ENCODE data around the gene FBXO39.
A peak's percentile ranks its signal among the peaks of the same experiment; 100 is the strongest.

FBXO39 gene

GRCh38 chr17:6780001-6780400 lies 4.0 kb downstream of the FBXO39 start:
- POLR2A ChIA-PET = no interaction called here
- CTCF ChIA-PET = interaction anchor here (0.9 to 1.4 kb wide), 4 partner anchors 30 to 224 kb away, joined by 3 to 5 read pairs (median 4); no protein-coding TSS in a partner anchor
- no peaks in the 10 kb centered on the region for H3K36me3 ChIP-seq (ENCODE audit: control insufficient read depth in 2 of 2, insufficient read depth in 1 of 2, low read length in 2 of 2)
- H3K4me1 ChIP-seq (ENCODE audit: control insufficient read depth, insufficient read depth, low read length) = no peaks in the 10 kb centered on the region
- TF ChIP-seq ZNF148 (tag by site-specific recombination; IDR thresholded peaks at IDR 0.05; ENCODE audit: borderline replicate concordance) (no peak), ZNF707 (tag by site-specific recombination; IDR thresholded peaks at IDR 0.05) (no peak), ZNF473 (tag by site-specific recombination; IDR thresholded peaks at IDR 0.05) (no peak), ZBTB1 (tag by site-specific recombination; IDR thresholded peaks at IDR 0.05) (no peak), ZNF639 (tag by site-specific recombination; IDR thresholded peaks at IDR 0.05) (no peak)
- H3K9me3 ChIP-seq (ENCODE audit: control insufficient read depth, insufficient read depth, low read depth, low read length) = no peaks in the 10 kb centered on the region
- H3K27ac ChIP-seq (ENCODE audit: extremely low read depth, low read depth, low read length) = no peak overlapping the region
- H3K4me3 ChIP-seq (ENCODE audit: low read depth, low read length) = no peak overlapping the region

- Histone ChIP-seq H3K4me3 (ENCODE audit: low read depth, low read length) (no peak overlapping the region), H3K9me3 (ENCODE audit: control insufficient read depth, insufficient read depth, low read depth, low read length) (no peaks in the 10 kb centered on the region), H3K4me1 (ENCODE audit: control insufficient read depth, insufficient read depth, low read length) (no peaks in the 10 kb centered on the region), H3K27ac (ENCODE audit: extremely low read depth, low read depth, low read length) (no peak overlapping the region), H3K36me3 (ENCODE audit: control insufficient read depth in 2 of 2, insufficient read depth in 1 of 2, low read length in 2 of 2) (no peaks in the 10 kb centered on the region)
- ChIA-PET POLR2A (no interaction called here), CTCF (interaction anchor here (1.0 to 1.4 kb wide), 2 partner anchors 62 to 115 kb away, joined by 3 to 5 read pairs; no protein-coding TSS in a partner anchor)
- no peak for TF ChIP-seq ZNF701 (tag by site-specific recombination; IDR thresholded peaks at IDR 0.05)
- peak; percentile 50 for TF ChIP-seq ZIC2 (tag by site-specific recombination; IDR thresholded peaks at IDR 0.05)
Observed at GRCh38 chr17:6780886-6781285, 4.9 kb downstream of the FBXO39 start.

- CTCF ChIA-PET = interaction anchor here (1.3 kb wide), 1 partner anchor 18 kb away, joined by 3 read pairs; no protein-coding TSS in a partner anchor
- Histone ChIP-seq H3K4me3 (ENCODE audit: low read depth, low read length) (no peak overlapping the region), H3K27ac (ENCODE audit: extremely low read depth, low read depth, low read length) (no peak overlapping the region)
- TF ChIP-seq ZFP41 (tag by site-specific recombination; IDR thresholded peaks at IDR 0.05; ENCODE audit: borderline replicate concordance) (no peak), ZNF654 (tag by site-specific recombination; IDR thresholded peaks at IDR 0.05; ENCODE audit: low read depth) (no peak), ZSCAN16 (tag by site-specific recombination; IDR thresholded peaks at IDR 0.05) (no peak), HOXD13 (CRISPR knock-in tag; IDR thresholded peaks at IDR 0.05; ENCODE audit: borderline replicate concordance) (no peak), ZNF112 (tag by site-specific recombination; IDR thresholded peaks at IDR 0.05) (no peak), ZNF350 (tag by site-specific recombination; IDR thresholded peaks at IDR 0.05) (no peak), ZNF239 (tag by site-specific recombination; IDR thresholded peaks at IDR 0.05) (no peak), ZNF623 (tag by site-specific recombination; IDR thresholded peaks at IDR 0.05) (no peak), ZNF211 (tag by site-specific recombination; IDR thresholded peaks at IDR 0.05; ENCODE audit: low read depth) (no peak), ZBTB26 (tag by site-specific recombination; optimal IDR thresholded peaks at IDR 0.05) (no peak), ZNF280D (tag by site-specific recombination; IDR thresholded peaks at IDR 0.05) (no peak), ZNF426 (tag by site-specific recombination; IDR thresholded peaks at IDR 0.05) (no peak), MYNN (tag by site-specific recombination; IDR thresholded peaks at IDR 0.05; ENCODE audit: borderline replicate concordance) (no peak), ZNF560 (tag by site-specific recombination; IDR thresholded peaks at IDR 0.05; ENCODE audit: borderline replicate concordance) (no peak), INSM2 (tag by site-specific recombination; IDR thresholded peaks at IDR 0.05) (no peak), ZNF37A (tag by site-specific recombination; IDR thresholded peaks at IDR 0.05) (no peak)
Observed at GRCh38 chr17:6782244-6782643, 6.2 kb downstream of the FBXO39 start.

More at GRCh38 chr17:6782244-6782643, 6.2 kb downstream of the FBXO39 start:
- Histone ChIP-seq H3K4me1 (ENCODE audit: control insufficient read depth, insufficient read depth, low read length) (no peaks in the 10 kb centered on the region), H3K36me3 (ENCODE audit: control insufficient read depth in 2 of 2, insufficient read depth in 1 of 2, low read length in 2 of 2) (no peaks in the 10 kb centered on the region), H3K9me3 (ENCODE audit: control insufficient read depth, insufficient read depth, low read depth, low read length) (no peaks in the 10 kb centered on the region)
- POLR2A ChIA-PET = no interaction called here
